ENCODE data around the gene FAM83D.

GRCh38 chr20:38897267-38897666 is 28.9 kb upstream of the FAM83D start:
- TF ChIP-seq POLR2AphosphoS5 (IDR thresholded peaks at IDR 0.05): no peak
- no peak for TF ChIP-seq CTCF (IDR thresholded peaks at IDR 0.05)
- no peak for TF ChIP-seq POLR2A (IDR thresholded peaks at IDR 0.05)

All from breast epithelium (tissue), 3 donors.